Measurements from ENCODE around the gene PTPRN2. TPM values are rescaled to one million over a fixed set of nuclear protein-coding genes. Genes with fewer than 3 reads are reported as not detected.

PTPRN2 gene
- total and polyA plus RNA-seq, 2 of the 13 experiments (the other 11 are each of a cell fraction or from before 2014, with no cell fraction given), result 2.5 to 24.2 TPM

GRCh38 chr7:158143196-158144120 lies 444.2 kb downstream of the PTPRN2 start (continued):
- TF ChIP-seq SATB2 (CRISPR knock-in tag; IDR thresholded peaks at IDR 0.05), result no peak
- TF ChIP-seq HMGXB4 (CRISPR knock-in tag; IDR thresholded peaks at IDR 0.05; ENCODE audit: borderline replicate concordance in 1 of 2, low read depth in 1 of 2), result no peak
- peak; percentile 82; the same call in 1 of the 2 replicates for TF ChIP-seq HIC2 (CRISPR knock-in tag; IDR thresholded peaks at IDR 0.05; ENCODE audit: low read depth)
- no peak for TF ChIP-seq ATF3 (CRISPR knock-in tag; IDR thresholded peaks at IDR 0.05)
- no peak for TF ChIP-seq RBM22 (optimal IDR thresholded peaks at IDR 0.05; ENCODE audit: low read length)
- TF ChIP-seq PAXIP1 (CRISPR knock-in tag; conservative IDR thresholded peaks at IDR 0.05), result peak; percentile 85
- TF ChIP-seq MYC (CRISPR knock-in tag; IDR thresholded peaks at IDR 0.05; ENCODE audit: borderline replicate concordance), result 0 out of 2 replicates have a peak, but pooled peaks have one; percentile 26
- peak; percentile 48; the same call in 1 of the 2 replicates for TF ChIP-seq ETV5 (CRISPR knock-in tag; IDR thresholded peaks at IDR 0.05; ENCODE audit: borderline replicate concordance)
- TF ChIP-seq CBX5 (CRISPR knock-in tag; IDR thresholded peaks at IDR 0.05; ENCODE audit: borderline replicate concordance), result 0 out of 2 replicates have a peak, but pooled peaks have one; percentile 42
- TF ChIP-seq ZNF780A (CRISPR knock-in tag; IDR thresholded peaks at IDR 0.05), result no peak
- TF ChIP-seq ZNF761 (CRISPR knock-in tag; conservative IDR thresholded peaks at IDR 0.05), result no peak
- TF ChIP-seq HNRNPL (IDR thresholded peaks at IDR 0.05; ENCODE audit: low read depth, low read length), result 0 out of 2 replicates have a peak, but pooled peaks have one; percentile 57
- no peak for TF ChIP-seq STAT6 (CRISPR knock-in tag; IDR thresholded peaks at IDR 0.05; ENCODE audit: borderline replicate concordance)
- no peak for TF ChIP-seq NFIB (CRISPR knock-in tag; IDR thresholded peaks at IDR 0.05; ENCODE audit: borderline replicate concordance)
- TF ChIP-seq PRPF4 (IDR thresholded peaks at IDR 0.05; ENCODE audit: low read depth, low read length, poor library complexity, severe bottlenecking), result no peak
- TF ChIP-seq ZFP36L1 (CRISPR knock-in tag; IDR thresholded peaks at IDR 0.05), result no peak
- no peak for TF ChIP-seq GTF3A (CRISPR knock-in tag; conservative IDR thresholded peaks at IDR 0.05)
